Stimulated activated CD4-positive, alpha-beta T cell treated with anti-CD3 and anti-CD28 coated beads, Interleukin-4, amount 100 ng/mL, for 24 hours (primary cell): ENCODE measurements around the gene NPAS2.

ENCODE experiments used
- DNase-seq: peaks from one replicate; pipeline ENCODE4 v3.0.0-alpha.2; 2020

Gene NPAS2

DNA sequence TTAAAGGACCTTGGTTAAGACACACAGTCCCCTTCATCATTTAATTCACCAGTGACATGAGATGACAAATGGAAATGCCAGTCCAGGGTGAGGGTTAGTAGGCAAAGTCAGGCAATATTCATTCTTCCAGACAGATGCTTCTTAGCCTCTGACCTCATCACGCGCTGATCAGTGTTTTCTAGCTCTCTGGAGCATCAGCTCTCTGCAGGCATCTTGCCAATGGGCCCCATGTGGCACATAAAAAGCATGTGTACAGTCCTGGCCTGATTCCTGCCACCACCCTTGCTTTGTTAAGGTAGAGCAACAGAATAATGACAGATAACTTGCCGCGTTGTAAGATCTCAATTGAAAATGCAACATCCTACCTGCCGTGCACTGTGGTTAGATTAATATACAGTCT is 20.3 kb upstream of the NPAS2 start:
- no peak for DNase-seq

DNA sequence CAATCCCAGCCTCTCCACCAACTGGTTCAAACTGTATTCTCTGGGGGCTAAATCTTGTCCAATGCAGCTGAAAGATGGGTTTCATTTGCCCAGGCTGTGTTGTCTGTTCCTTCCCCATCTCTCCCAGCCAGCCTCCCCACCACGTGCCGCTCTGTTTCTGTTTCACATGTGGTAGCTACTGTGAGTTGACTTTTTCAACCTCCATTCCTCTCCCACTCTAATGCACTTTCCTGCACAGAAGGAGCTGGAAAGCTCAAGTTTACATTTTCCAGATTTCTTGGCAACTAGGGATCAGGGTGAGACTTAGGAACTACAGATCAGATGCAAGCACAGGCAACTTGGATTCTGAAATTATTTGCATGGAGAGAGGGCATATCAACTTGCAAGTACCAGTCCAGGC is 19.0 kb upstream of the NPAS2 start:
- no peak for DNase-seq

DNA sequence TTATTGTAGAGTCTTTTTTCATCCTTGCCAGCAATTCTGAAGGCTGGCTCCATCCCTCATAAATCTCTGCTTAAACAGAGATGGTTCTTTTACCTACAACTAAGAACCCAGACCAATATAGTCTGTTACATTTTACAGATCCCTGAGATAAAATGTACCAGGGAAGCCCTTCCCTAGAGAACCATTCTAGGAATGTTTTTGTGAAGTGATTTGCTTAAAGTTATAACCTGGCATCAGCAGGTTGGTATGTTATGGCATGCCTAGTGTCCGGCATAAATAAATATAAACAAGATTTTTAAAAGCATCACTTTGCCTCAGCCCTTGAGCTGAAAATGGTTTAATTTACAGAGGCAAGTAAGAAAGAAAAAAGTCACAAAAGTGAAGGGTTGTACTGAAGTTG is 18.5 kb upstream of the NPAS2 start:
- DNase-seq = no peak

DNA sequence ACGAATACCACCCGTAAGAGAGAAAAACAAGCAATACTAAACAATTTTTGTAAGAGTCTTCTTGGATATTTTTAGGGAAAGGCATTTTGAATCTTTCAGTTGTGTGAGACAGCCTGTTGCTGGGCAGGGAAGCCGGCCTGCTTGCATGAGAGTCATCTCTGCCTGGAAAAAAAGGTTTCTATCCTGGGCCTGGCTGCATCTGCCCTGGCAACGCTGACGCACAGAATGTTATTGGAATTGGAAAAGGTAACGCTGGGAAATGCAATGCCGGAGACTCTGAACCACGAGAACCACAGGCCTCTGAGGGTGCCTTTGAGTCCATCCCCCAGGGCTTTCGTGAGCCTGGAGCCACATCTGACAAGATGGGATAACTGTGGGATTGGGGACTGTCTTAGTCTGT is 17.9 kb upstream of the NPAS2 start:
- DNase-seq = no peak

DNA sequence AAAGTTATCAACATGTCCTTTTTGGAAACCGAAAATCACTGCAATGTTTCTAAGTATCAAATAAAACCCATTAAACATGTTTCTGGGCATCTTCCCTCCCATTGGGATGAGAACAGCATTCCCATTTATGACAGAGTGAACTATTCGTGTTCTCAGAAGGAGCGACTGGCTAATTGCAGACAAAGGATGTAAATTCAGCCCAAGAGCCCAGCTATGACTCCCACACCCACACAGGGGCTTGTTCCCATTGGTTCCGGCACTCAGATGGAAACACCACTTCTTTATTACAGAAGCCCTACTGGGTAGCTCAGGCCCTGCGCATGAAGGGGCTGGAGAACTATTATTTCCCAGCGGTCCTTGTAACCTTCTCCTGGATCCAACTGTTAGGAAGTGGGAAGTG is 16.6 kb upstream of the NPAS2 start:
- DNase-seq = no peak

DNA sequence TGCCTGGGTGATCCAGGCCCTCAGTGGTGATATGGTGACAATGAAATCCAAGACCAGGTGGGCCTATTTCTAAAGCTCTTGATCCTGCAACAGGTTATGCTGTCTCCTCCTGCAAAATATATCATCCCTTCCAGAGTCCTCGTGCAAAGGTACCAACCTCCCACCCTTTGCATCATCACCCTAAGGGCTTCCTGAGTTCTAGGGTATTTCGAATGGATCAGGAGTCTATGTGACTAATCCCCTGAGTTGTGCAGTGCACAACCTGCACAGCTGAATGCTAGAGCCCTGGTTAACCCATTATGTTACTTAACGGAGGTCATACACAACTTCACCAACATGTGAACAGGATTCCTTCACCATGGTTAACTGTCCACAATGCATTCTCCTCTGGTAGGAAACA is 13.4 kb upstream of the NPAS2 start:
- no peak for DNase-seq

DNA sequence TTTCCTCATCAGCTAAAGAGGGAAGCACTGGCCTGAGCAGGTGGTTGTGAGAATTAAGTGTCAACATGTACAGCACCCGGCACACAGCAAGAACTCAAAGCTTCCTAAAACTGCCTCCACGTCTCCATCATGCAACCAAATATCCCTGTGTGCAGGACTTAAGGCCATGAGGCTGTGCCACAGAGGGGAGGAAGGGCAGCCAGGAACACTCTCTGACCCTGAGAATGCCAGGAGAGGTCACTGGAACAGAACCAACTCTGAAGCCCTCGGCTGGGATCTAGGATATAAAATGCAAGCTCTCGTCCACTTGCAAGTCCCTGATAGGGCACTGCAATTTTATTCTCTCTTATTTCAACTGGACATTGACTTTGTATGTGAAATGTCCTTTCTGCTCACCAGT is 12.2 kb upstream of the NPAS2 start:
- DNase-seq = no peak

DNA sequence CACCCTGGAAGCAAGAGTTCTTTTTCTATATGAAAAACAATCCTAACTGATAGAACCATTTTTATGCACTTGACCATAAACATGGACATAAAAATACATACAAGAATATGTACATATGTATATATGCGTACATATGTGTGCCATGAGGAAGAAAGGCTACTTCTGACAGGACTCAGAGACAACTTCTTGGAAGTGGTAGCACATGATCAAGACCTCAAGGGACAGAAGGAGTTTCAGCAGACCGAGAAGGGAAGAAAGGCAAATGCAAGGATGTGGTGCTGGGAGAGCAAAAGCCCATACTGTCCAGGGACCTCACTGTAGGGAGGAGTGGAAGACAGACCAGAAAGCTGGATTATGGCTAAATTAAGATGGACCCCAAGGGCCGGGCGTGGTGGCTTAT is 11.4 kb upstream of the NPAS2 start:
- DNase-seq = no peak

DNA sequence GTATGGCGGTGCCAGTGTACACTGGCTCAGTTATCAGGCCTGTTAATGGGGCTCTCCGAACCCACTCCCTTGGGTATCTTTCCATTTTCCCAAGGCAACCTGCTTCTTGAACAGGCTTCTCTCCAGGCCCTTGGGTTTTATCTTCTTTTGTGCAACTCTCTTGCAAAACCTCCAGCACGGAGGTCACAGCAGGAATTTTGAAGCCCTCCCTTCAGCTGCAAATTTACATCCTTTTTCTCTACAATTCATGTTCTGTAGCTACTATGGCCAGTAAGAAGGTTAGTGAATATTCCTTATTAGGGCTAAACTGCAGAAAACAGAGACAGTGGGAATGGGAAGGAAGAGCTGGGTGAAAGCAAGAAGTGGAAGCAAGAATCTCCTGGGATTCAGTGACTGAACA is 10.4 kb upstream of the NPAS2 start:
- DNase-seq = no peak

DNA sequence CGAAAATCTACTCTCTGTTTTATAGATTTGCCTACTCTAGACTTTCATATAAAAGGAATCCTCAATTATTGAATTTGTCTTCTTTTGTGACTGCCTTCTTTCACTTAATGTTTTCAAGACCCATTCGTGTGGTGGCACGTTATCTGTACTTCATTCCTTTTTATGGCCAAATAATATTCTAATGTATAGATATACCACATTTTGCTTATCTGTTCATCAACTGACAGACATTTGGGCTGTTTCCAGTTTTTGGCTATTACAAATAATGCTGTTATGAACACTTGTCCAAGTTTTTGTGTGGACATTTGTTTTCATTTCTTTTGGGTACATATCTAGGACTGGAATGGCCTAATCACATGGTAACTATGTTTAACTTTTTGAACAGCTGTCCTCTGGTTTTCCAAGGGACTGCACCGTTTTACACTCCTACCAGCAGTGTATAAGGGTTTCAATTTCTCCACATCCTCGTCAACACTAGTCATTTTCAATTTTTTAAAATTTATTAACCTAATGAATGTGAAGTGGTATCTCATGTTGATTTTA is 9.3 kb upstream of the NPAS2 start:
- no peak for DNase-seq

DNA sequence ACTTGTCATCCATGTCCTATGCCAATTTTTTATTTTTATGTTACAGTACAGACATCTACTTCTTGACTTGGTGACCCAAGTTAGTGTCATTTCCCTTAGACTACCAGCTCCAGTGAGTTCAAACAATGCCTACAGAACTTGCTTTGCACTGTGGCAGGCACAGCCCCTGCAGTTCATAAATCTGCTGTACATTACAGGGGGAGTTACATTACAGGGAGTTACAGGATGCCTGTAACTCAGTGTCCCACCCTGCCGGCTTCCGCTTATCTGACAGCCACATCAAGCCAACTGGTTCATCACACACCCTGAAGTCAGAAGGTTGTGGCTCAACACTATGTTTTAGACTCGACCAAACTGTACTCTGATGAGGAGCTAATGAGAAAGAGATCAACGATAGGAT is 7.8 kb upstream of the NPAS2 start:
- DNase-seq = no peak

DNA sequence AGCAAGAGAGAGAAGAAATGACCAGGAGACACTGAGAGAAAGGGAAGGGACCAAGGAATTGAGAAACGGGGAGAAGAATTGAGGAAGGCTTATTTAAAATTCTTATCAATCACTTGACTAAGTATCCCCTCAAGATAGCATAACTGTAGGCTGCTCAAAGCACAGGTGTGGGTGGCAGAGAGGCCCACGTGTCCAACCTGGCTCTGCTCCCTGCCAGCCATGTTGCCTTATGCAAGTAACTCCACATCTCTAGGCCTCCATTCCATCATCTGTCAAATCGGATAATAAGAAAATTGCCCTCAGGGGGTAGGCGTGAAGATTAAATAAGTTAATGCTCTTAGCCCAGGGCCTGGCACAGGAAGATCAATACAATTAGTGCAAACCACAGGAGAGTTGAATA is 7.4 kb upstream of the NPAS2 start:
- no peak for DNase-seq

DNA sequence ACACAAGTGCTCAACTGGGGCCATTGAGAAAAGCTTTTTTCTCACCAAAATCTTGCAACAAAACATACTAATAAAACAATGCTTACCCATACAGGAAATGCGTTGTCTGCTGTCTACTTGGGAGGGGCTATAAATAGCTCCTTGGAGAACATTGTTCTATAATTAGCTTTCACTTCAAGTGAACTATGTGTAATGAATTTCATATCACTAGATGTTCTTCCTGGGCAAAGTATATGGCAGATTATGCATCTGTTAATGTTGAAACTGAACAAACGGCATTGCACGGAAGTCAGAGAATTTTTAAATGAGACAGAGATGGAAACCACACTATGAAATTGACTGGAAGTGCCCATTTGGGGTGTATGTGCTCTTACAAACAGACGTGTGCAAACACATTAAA is 6.4 kb upstream of the NPAS2 start:
- DNase-seq = no peak

DNA sequence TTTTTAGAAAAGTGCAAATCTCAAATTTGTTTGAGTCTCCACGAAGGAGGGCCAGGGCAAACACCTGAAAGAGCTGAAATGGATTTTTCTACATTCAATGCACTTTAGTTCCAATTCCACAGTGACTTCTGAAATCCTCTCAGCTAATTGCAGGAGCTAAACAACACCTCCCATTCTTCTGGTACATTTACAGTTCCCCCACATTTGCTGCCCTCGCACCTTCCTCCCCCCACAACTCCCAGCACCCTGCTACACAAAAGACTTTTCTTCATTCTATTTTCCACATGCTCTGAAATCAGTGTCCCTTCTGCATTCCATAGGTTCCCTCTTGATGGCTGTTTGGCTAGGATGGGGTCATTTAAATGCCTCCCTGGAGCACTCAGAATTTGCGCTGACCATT is 5.9 kb upstream of the NPAS2 start:
- DNase-seq = no peak

DNA sequence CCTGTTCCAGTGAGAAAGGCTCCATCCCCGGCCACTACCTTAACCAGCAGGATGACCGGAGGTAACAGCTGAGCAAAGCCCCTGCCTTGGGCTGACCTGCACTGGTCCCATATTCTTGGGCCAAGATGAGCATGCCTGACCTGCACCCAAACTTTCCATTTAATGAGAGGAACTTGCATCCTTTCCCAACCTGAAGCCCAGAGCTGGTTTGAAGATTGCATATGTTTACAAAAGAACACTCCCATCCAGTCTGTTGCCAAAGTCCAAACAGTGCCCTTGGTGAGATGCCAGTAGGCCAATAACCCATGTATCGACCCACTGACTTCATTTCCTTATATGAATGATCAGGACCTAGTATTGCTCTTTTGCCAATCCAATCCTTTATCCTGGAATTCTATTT is 5.5 kb upstream of the NPAS2 start:
- no peak for DNase-seq

DNA sequence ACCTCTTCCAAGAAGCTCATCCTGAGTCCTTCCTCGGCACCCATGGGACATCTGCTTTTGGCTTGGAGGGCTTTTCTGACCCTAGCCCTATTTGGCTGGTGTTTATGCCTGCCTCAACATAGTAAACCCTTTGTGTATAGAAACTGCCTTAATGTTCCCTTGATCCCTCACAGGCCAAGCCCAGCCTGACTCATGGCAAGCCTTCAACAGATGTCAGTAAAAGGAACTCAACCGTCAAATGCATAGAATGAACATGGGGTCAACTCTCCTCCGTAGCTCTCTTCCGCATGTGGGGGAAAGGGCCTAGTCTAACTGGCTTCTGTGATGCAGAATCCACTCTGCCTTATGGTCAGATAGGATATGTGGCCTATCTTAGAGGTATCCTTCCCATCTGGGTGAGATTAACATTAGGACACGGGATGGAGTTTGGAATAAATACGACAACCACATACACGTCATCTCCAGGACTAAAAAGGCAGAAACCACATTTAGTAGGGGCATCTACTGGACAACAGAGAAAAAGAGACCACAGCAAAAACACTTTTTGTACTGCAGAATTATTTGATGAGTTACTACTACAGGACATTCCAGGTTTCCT is 2.5 kb upstream of the NPAS2 start:
- no peak for DNase-seq

DNA sequence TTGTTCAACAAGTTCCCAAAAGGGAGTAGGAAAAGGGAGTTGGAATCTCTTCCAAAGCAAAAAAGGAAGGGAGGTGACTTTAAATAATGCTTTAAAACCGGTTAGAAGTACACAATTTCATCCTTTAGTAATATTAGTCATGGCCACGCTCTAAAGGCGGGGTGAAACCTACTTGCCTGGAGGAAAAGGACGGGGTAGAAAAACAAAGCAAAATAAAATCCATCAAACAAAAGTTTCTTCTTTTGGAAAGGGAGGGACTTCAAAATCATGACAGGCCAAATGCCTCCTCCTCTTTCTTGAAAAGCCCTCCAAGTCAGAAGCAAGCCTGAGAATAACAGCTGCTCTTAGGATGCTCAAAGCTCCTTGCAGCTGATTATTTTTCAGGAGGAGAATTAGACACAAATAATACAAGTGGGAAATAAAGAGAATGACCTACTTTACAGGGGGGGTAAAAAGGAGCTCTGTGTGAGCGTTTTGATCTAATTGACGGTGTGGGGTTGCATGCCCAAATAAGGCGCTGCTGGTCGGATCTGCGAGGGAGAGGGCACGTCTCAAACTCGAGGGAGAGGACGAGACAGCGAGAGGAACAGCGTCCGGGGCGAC is 1.8 kb upstream of the NPAS2 start:
- DNase-seq = no peak

DNA sequence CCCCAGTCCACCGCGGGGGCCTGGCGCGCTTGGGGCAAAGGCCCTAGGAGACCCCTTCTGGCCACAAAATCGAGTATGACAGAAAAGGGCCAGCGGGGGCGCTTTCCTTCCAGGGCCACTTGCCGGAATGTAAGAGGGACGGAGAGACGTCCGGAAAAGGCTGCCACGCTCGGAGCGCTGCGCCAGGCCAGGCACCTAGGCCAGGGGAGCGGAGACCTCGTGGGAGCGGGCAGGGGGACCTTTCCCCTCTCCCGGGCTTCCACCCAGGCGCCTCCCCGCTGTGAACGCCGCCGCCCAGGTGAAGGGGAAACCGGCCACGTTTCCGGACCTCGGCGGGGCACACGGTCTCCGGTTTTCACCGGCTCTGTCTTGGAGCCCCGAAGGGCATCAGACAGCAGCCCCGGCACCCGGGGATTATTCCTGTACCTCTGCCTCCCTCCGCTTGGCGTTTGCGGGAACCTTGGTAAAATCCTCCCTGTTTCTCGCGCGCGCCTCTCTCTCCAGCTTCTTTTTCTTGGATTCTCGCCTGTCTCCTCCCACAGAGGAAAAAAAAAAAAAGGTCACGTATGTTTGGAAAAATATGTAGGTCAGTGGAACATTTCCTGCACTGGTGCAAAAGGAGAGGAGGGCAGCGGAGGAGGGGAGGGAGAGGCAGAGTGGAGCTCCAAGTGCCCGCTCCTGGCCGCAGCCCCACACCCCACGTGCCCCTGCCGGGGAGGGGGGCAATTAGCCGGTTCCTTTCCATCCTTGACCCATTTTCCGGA is 1.2 kb upstream of the NPAS2 start:
- no peak for DNase-seq

DNA sequence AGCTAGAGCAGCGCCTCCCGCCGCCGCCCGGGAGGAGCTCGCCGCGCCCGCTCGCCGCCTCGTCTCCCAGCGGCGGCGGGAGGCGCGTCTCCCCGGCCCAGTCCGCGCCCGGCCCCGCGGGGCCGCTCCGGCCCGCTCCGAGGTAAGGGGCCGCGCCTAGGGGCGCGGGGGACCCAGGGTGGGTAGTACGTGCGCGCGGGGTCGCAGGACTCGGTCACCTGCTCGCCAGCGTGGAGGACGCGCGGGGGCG is 259 bp downstream of the NPAS2 start:
- DNase-seq = no peak

DNA sequence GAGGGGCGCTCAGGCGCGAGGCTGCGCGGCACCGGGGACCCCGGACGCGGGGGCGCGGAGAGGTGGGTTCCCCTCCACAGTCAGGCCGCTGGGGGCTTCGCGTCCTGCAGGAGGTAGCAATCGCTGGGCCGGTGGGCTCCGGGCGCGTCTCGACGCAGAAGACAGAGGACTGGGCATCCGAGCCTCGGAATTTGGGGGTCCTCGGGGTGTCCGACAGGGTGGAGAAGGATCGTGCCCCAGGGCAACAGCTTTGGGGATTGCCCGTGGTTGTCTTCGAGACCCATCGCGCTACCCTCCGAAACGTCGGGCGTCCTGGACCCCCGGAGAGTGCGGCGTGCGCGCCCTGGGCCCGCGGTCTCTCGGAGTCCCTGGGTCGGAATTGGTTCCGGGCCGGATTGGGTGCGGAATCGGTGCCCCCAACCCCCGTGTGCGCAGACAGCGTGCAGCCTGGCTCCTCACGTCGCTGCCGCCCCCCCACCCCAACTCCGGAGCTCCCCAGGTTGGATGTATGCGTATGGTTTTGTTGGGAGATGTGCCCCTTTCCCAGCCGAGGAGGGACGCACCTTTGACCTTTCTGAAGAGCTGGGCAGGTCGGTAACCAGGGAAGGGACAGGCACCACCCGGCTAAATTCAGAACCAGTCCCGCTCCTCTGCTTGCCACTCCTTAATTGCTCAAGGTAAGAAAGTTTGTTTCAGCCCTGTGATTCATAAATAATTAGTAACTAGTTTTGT is 750 bp downstream of the NPAS2 start:
- DNase-seq = no peak

DNA sequence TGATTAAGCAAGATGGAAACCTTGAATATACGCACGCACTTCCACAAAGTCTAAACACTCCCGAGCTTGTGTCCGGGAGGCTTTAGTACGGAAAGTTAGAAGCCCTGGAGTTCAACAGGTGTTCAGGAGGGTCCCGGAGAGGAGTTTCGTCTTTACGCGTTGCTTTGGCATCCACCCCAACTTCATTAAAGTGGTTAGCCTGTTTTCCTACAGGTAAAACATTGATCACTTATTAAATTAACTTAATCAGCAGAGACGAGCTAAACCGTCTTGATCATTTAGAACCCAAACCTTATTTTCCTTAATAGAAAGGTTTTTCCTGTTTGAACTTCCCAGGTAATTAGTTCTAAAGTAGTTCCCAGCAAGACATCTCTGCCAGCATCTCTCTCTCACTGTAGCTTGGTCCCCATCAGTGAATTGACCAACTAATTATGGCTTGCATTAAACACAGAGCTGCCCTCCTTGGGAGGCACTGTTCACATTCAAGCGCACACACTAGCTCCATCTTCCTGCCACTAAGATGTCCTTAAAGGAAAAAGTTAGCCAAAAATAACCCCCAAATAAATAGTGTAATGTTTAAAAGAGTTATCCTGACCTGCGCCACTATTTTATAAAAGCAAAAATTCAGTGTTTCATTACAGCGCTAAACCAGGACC is 1.4 kb downstream of the NPAS2 start:
- DNase-seq = no peak

DNA sequence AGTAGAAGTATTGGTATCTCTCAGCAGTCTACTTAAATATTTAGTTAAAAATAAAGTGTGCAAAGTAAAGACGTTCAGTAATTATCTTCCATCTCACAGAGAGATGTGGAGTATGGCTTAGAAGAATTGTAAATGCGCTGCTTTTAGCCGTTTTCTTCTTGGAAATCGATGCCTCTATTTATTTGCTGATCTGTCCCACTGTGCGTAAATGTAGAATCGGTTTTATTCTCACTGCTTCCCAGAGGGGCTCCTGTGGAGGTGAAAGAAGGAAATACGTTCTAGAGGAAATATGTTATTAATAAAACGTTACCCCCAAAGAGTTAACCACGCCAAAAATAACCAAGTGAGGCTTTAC is 1.9 kb downstream of the NPAS2 start:
- DNase-seq = no peak

DNA sequence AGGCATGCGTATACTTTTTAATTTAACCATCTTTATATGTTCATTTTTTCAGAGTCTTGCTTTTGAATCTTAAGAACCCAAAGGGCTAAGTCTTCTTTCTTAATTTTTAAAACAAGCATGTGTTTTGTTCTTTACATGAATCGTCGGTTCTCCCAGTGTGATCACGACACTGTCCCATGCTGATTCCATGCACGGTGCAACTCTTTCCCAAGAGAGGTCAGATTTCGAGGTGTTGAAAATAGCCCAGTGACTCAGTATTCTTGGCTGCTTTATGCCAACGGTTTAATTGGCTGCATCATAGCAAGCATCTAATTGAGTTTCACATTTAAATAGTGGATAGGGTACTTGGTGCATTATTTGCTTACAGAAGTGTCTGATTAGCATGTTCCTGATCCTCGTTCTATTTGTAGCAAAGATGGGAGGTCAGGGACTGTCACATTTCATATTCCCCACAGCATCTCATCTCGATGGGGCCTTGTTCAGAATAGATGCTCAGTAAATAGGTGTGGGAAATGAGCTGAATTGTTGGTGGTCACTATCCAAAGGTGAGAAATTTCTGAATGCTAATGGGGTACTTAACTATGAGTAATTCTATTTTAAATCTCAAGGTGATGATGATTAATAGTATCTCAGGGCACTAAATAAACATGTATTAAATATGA is 2.8 kb downstream of the NPAS2 start:
- no peak for DNase-seq
